GM10847 (cell line): ENCODE data around the gene NLRC4.

Experiments used
- POLR2A ChIP-seq: IDR thresholded peaks from 2 replicates; pipeline ENCODE4 v1.6.1; 2011; ENCODE audit not compliant: insufficient read length; ENCODE audit errors: extremely low read depth

NLRC4 gene

DNA sequence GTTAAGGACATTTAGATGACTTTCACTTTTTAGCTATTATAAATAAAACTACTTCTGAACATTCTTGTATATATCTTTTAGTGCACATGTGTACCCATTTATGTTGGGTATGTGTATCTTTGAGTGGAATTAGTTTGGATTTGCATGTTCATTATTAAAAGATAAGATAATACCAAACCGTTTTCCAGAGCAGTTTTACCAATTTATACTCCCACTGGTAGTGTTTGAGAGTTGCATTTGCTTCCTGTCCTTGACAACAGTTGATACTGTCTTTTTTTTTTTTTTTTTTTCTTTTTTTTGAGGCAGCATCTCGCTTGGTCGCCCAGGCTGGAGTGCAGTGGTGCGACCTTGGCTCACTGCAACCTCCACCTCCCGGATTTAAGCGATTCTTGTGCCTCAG lies 75.7 kb downstream of the NLRC4 start:
- TF ChIP-seq POLR2A = no peak

DNA sequence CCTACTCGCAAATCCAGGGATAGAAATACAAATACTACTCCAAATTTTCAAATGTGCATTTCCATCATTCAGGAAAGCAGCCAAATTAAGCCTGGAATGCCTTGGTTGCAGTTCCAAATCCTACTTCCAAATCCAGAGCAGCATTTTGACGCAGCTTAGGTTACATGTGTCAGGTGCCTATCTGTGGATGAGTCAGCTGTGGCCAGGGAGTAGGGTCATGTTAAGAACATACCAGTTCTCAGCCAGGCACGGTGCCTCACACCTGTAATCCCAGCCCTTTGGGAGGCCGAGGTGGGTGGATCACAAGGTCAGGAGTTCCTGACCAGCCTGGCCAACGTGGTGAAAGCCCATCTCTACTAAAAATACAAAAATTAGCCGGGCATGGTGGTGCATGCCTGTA lies 82.0 kb downstream of the NLRC4 start:
- no peak for TF ChIP-seq POLR2A
